A549 (cell line): Measurements from ENCODE around the gene SLC38A6. TPM values are rescaled to one million over a fixed set of nuclear protein-coding genes. Genes with fewer than 3 reads are reported as not detected.

Experiments
- ATAC-seq, 2 experiments: fragments of 200-7000 bp in 1 of 2; fragments of >200 bp in 1 of 2; cut with Nextera tagmentation in 1 of 2; cut with Tn5 transposase in 1 of 2; 3 replicates each; pipeline versions ENCODE4 v1.8.0 to v1.9.1; 2018 to 2020; ENCODE audit warnings: mild to moderate bottlenecking in 1 of 2, moderate library complexity in 1 of 2
- CTCF ChIA-PET: fragments of 300-600 bp; sonication (Branson Sonifier 250); formaldehyde crosslinking; extraction: SDS; loops from one replicate; lab custom pipeline; 2021; ENCODE audit warnings: antibody characterized with exemption, inconsistent platforms; lab: Yijun Ruan, JAX
- POLR2A ChIA-PET: fragments of 350-600 bp; formaldehyde crosslinking; extraction: SDS; loops from one replicate; lab custom pipeline; 2021; ENCODE audit warnings: antibody characterized with exemption, inconsistent platforms; lab: Yijun Ruan, JAX
- DNase-seq, 2 experiments: peaks; one replicate each; pipeline versions ENCODE4 v3.0.0 to v3.0.0-alpha.2; 2011 to 2016; ENCODE audit warnings: low read depth in 1 of 2, low spot score in 1 of 2
- FAIRE-seq: peaks from 2 replicates; lab custom pipeline; 2011; peaks lifted over from hg19 to GRCh38; lab: Jason Lieb, UNC
- H3K27ac ChIP-seq, 2 experiments: fragments of >200 bp; sonication (Bioruptor Twin); formaldehyde crosslinking; 3 replicates each; pipeline ENCODE4 v1.5.1; 2016 to 2017
- H3K4me1 ChIP-seq: fragments of >200 bp; sonication (Bioruptor Twin); formaldehyde crosslinking; 3 replicates; pipeline ENCODE4 v1.6.1; 2016
- H3K4me2 ChIP-seq: fragments of >200 bp; sonication (Bioruptor Twin); formaldehyde crosslinking; 3 replicates; pipeline ENCODE4 v1.6.1; 2016
- H3K4me3 ChIP-seq: fragments of >200 bp; sonication (Bioruptor Twin); formaldehyde crosslinking; 3 replicates; pipeline ENCODE4 v1.5.1; 2016
- H3K9me3 ChIP-seq: fragments of >200 bp; sonication (Bioruptor Twin); formaldehyde crosslinking; 3 replicates; pipeline ENCODE4 v1.6.1; 2016
- BHLHE40 ChIP-seq: IDR thresholded peaks from 2 replicates; pipeline ENCODE4 v1.6.1; 2012; ENCODE audit warnings: low read depth, low read length, inconsistent platforms
- CBX8 ChIP-seq: fragments of 200-600 bp; sonication (generic); IDR thresholded peaks from 2 replicates; pipeline ENCODE4 v1.6.1; 2016
- CHD4 ChIP-seq: fragments of 200-600 bp; sonication (generic); IDR thresholded peaks from 2 replicates; pipeline ENCODE4 v1.6.1; 2016; ENCODE audit warnings: antibody characterized with exemption, mild to moderate bottlenecking, borderline replicate concordance
- FOSB ChIP-seq: fragments of 250-450 bp; sonication (Bioruptor Pico); IDR thresholded peaks from 2 replicates; pipeline ENCODE4 v1.5.0; 2020; ENCODE audit warnings: mild to moderate bottlenecking, moderate library complexity
- FOSL2 ChIP-seq, 2 experiments: fragments of 450-650 bp in 1 of 2; fragments of >200 bp in 1 of 2; sonication (Bioruptor Twin) in 1 of 2; formaldehyde crosslinking; IDR thresholded peaks; 2 replicates each; pipeline versions ENCODE4 v1.5.0 to v1.6.1; 2016 to 2020; ENCODE audit warnings: mild to moderate bottlenecking in 1 of 2, moderate library complexity in 1 of 2
- HOXA7 ChIP-seq: fragments of 250-450 bp; sonication (Bioruptor Pico); IDR thresholded peaks from 2 replicates; pipeline ENCODE4 v1.5.0; 2020; ENCODE audit warnings: mild to moderate bottlenecking, moderate library complexity
- HOXB13 ChIP-seq: fragments of 250-450 bp; sonication (Bioruptor Pico); IDR thresholded peaks from 2 replicates; pipeline ENCODE4 v1.5.0; 2020; ENCODE audit warnings: low read depth, mild to moderate bottlenecking, moderate library complexity
- HOXB5 ChIP-seq: fragments of 250-450 bp; sonication (Bioruptor Pico); IDR thresholded peaks from 2 replicates; pipeline ENCODE4 v1.5.0; 2020; ENCODE audit warnings: mild to moderate bottlenecking, moderate library complexity
- JUNB ChIP-seq: fragments of >200 bp; sonication (Bioruptor Twin); formaldehyde crosslinking; IDR thresholded peaks from 2 replicates; pipeline ENCODE4 v1.6.1; 2016
- KDM1A ChIP-seq: fragments of 200-600 bp; sonication (generic); IDR thresholded peaks from 2 replicates; pipeline ENCODE4 v1.6.1; 2016; ENCODE audit warnings: low read depth, mild to moderate bottlenecking
- KDM5A ChIP-seq: fragments of 200-600 bp; sonication (generic); IDR thresholded peaks from 2 replicates; pipeline ENCODE4 v1.6.1; 2016; ENCODE audit warnings: antibody characterized with exemption, mild to moderate bottlenecking
- MAFK ChIP-seq: fragments of 450-650 bp; IDR thresholded peaks from 2 replicates; pipeline ENCODE4 v1.6.1; 2014; ENCODE audit not compliant: partially characterized antibody
- TFCP2L1 ChIP-seq: fragments of 250-450 bp; sonication (Bioruptor Pico); IDR thresholded peaks from 2 replicates; pipeline ENCODE4 v1.5.0; 2021; ENCODE audit warnings: mild to moderate bottlenecking
- ZC3H11A ChIP-seq: fragments of 450-650 bp; IDR thresholded peaks from 2 replicates; pipeline ENCODE4 v1.6.1; 2014; ENCODE audit warnings: antibody characterized with exemption, mild to moderate bottlenecking
- ZNF302 ChIP-seq: fragments of 250-450 bp; sonication (Bioruptor Pico); IDR thresholded peaks from 2 replicates; pipeline ENCODE4 v1.9.0; 2021; ENCODE audit warnings: inconsistent platforms, mild to moderate bottlenecking, moderate library complexity
- WGBS: methylation state at CpG from one replicate; pipeline ENCODE4 v1.1.6; 2017; ENCODE audit errors: missing lambda C conversion rate; 5-methylcytosine and 5-hydroxymethylcytosine counted together
- polyA plus RNA-seq, 4 experiments: library from polyadenylated mRNA; depleted of rRNA in 3 of 4; stranded (reverse); fragments of >200 nt; fragmentation: RNase III in 1 of 4; extraction: RNeasy Plus Mini Kit Qiagen cat#74134 plus additional on column Dnase treatment in 1 of 4; gene quantifications; 2 replicates in 3 of 4; 3 replicates in 1 of 4; pipeline ENCODE4 v1.2.3, GENCODE V29; 2011 to 2017
- TF ChIP-seq, protein P1 (sequence below): fragments of 250-450 bp; sonication (Bioruptor Pico); IDR thresholded peaks from 2 replicates; pipeline ENCODE4 v1.5.0; 2020; ENCODE audit warnings: low read depth, mild to moderate bottlenecking, moderate library complexity
- TF ChIP-seq, protein P2 (sequence below): IDR thresholded peaks from 2 replicates; pipeline ENCODE4 v1.6.1; 2012
- TF ChIP-seq, protein P3 (sequence below): fragments of >200 bp; sonication (Bioruptor Twin); formaldehyde crosslinking; IDR thresholded peaks from 2 replicates; pipeline ENCODE4 v1.6.1; 2016
- TF ChIP-seq, protein P4 (sequence below): IDR thresholded peaks from 2 replicates; pipeline ENCODE4 v1.6.1; 2012; ENCODE audit warnings: low read depth, borderline replicate concordance
- TF ChIP-seq, protein P5 (sequence below): fragments of 450-650 bp; IDR thresholded peaks from 2 replicates; pipeline ENCODE4 v1.6.1; 2014; ENCODE audit warnings: antibody characterized with exemption
- TF ChIP-seq, protein P6 (sequence below): fragments of 200-600 bp; sonication (generic); IDR thresholded peaks from 2 replicates; pipeline ENCODE4 v1.6.1; 2016; ENCODE audit warnings: antibody characterized with exemption, mild to moderate bottlenecking, moderate library complexity

SLC38A6 gene
- polyA plus RNA-seq, 2 of the 4 experiments (the other 2 are of a cell fraction) = 33.3 to 37.8 TPM

DNA sequence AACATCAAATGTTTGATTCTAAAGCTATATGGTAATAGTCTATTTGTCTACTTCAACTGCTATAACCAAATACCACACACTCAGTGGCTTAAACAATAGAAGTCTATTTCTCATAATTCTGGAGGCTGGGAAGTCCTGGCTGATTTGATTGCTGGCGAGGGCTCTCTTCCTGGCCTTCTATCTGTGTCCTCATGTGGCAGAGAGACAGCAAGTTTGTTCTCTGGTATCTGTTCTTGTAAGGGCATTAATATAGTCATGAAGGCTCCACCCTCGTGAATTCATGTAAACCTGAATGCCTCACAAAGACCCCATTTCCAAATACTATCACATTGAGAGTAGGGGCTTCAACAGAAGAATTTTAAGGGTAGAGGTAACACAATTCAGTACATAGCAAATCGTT lies 34.3 kb upstream of the SLC38A6 start:
- DNase-seq (no peak), ATAC-seq (no peak), FAIRE-seq (no peak)
- Histone ChIP-seq H3K9me3 (no peaks in the 10 kb centered on the region), H3K27ac (no peak overlapping the region), H3K4me2 (no peak overlapping the region), H3K4me3 (no peak overlapping the region), H3K4me1 (no peaks in the 10 kb centered on the region)
- 72% methylated on average over 3 of the region's 3 CpGs for WGBS
- TF ChIP-seq, protein P1, sequence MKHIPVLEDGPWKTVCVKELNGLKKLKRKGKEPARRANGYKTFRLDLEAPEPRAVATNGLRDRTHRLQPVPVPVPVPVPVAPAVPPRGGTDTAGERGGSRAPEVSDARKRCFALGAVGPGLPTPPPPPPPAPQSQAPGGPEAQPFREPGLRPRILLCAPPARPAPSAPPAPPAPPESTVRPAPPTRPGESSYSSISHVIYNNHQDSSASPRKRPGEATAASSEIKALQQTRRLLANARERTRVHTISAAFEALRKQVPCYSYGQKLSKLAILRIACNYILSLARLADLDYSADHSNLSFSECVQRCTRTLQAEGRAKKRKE (CRISPR knock-in tag) = no peak
- TF ChIP-seq ZNF302 (CRISPR knock-in tag) = no peak
- no peak for TF ChIP-seq KDM1A
- TF ChIP-seq, protein P2, sequence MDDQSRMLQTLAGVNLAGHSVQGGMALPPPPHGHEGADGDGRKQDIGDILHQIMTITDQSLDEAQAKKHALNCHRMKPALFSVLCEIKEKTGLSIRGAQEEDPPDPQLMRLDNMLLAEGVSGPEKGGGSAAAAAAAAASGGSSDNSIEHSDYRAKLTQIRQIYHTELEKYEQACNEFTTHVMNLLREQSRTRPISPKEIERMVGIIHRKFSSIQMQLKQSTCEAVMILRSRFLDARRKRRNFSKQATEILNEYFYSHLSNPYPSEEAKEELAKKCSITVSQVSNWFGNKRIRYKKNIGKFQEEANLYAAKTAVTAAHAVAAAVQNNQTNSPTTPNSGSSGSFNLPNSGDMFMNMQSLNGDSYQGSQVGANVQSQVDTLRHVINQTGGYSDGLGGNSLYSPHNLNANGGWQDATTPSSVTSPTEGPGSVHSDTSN = no peak
- no peak for TF ChIP-seq FOSB (CRISPR knock-in tag)
- TF ChIP-seq HOXB13 = no peak
- no peak for TF ChIP-seq TFCP2L1 (CRISPR knock-in tag)
- no peak for TF ChIP-seq MAFK
- TF ChIP-seq BHLHE40 = no peak
- TF ChIP-seq FOSL2 (IDR thresholded peaks at IDR 0.05) = no peak
- TF ChIP-seq FOSL2 (CRISPR knock-in tag; IDR thresholded peaks at IDR 0.05) = no peak
- TF ChIP-seq, protein P3, sequence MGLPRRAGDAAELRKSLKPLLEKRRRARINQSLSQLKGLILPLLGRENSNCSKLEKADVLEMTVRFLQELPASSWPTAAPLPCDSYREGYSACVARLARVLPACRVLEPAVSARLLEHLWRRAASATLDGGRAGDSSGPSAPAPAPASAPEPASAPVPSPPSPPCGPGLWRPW = no peak
- no peak for TF ChIP-seq CHD4
- no peak for TF ChIP-seq JUNB
- CTCF ChIA-PET = no interaction called here
- POLR2A ChIA-PET = no interaction called here

DNA sequence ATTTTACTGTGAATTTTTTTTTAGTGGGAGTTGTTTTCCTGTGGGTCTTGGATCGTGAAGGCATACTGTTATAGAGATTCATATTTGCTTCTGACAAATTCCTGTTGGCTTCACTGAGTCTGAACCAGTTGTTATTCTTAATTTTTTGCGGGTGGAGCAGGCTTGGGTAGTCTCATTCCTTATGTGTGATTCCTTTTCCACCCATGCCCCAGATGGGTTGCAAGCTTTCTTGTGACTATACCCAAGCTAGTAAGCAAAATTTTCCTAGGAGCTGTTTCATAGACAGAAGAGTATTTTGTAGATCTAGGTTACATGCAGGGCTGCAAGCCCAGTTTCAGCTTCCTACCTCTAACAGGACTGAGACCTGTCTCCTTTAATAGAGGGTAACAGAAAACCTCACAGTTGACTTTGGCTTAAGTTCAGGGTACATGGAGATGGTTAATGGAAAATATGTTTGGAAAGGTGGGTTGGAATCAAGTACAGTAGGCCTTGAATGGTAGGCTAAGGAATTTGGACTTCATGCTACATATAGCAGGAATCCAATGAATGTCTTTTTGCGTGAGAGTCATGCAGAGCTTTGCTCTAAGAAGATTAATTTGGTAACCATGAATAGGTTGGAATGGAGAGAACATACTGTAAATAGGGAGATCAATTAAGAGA lies 29.1 kb upstream of the SLC38A6 start:
- CTCF ChIA-PET = no interaction called here
- Histone ChIP-seq H3K27ac (no peak overlapping the region), H3K4me1 (no peaks in the 10 kb centered on the region), H3K4me3 (no peak overlapping the region), H3K9me3 (no peaks in the 10 kb centered on the region; the same call in 2 of the 3 replicates)
- no peak for DNase-seq
- POLR2A ChIA-PET = no interaction called here
- TF ChIP-seq CBX8 (no peak), KDM5A (no peak), HOXA7 (CRISPR knock-in tag) (no peak), HOXB5 (CRISPR knock-in tag) (no peak), BHLHE40 (no peak), HOXB13 (no peak), ZC3H11A (no peak), CHD4 (no peak)
- TF ChIP-seq, protein P4, sequence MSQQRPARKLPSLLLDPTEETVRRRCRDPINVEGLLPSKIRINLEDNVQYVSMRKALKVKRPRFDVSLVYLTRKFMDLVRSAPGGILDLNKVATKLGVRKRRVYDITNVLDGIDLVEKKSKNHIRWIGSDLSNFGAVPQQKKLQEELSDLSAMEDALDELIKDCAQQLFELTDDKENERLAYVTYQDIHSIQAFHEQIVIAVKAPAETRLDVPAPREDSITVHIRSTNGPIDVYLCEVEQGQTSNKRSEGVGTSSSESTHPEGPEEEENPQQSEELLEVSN = no peak
- TF ChIP-seq, protein P5, sequence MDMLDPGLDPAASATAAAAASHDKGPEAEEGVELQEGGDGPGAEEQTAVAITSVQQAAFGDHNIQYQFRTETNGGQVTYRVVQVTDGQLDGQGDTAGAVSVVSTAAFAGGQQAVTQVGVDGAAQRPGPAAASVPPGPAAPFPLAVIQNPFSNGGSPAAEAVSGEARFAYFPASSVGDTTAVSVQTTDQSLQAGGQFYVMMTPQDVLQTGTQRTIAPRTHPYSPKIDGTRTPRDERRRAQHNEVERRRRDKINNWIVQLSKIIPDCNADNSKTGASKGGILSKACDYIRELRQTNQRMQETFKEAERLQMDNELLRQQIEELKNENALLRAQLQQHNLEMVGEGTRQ = no peak
- TF ChIP-seq, protein P6, sequence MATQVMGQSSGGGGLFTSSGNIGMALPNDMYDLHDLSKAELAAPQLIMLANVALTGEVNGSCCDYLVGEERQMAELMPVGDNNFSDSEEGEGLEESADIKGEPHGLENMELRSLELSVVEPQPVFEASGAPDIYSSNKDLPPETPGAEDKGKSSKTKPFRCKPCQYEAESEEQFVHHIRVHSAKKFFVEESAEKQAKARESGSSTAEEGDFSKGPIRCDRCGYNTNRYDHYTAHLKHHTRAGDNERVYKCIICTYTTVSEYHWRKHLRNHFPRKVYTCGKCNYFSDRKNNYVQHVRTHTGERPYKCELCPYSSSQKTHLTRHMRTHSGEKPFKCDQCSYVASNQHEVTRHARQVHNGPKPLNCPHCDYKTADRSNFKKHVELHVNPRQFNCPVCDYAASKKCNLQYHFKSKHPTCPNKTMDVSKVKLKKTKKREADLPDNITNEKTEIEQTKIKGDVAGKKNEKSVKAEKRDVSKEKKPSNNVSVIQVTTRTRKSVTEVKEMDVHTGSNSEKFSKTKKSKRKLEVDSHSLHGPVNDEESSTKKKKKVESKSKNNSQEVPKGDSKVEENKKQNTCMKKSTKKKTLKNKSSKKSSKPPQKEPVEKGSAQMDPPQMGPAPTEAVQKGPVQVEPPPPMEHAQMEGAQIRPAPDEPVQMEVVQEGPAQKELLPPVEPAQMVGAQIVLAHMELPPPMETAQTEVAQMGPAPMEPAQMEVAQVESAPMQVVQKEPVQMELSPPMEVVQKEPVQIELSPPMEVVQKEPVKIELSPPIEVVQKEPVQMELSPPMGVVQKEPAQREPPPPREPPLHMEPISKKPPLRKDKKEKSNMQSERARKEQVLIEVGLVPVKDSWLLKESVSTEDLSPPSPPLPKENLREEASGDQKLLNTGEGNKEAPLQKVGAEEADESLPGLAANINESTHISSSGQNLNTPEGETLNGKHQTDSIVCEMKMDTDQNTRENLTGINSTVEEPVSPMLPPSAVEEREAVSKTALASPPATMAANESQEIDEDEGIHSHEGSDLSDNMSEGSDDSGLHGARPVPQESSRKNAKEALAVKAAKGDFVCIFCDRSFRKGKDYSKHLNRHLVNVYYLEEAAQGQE = no peak
- TF ChIP-seq, all 56 proteins: peak for 0
- no peak overlapping the region for H3K4me2 ChIP-seq
- 57% methylated on average over 3 of the region's 3 CpGs for WGBS
- FAIRE-seq (no peak), ATAC-seq (no peak)
